AG10803 (cell line): ENCODE results near the gene TRIP13.

Source experiments
- DNase-seq: peaks from one replicate; pipeline ENCODE4 v3.0.0; 2010; ENCODE audit warnings: low read depth
- H3K4me3 ChIP-seq: 2 replicates; pipeline ENCODE4 v1.5.1; 2011; ENCODE audit warnings: mild to moderate bottlenecking, low read length, control low read depth
- CTCF ChIP-seq: conservative IDR thresholded peaks from 2 replicates; pipeline ENCODE4 v1.5.1; 2011; ENCODE audit warnings: mild to moderate bottlenecking, low read length, control low read depth, inconsistent platforms

Gene TRIP13

GRCh38 chr5:961002-961710 lies 68.5 kb downstream of the TRIP13 start:
- TF ChIP-seq CTCF, result no peak
- DNase-seq, result no peak
- H3K4me3 ChIP-seq, result no peak overlapping the region

GRCh38 chr5:961711-962240 lies 69.1 kb downstream of the TRIP13 start:
- no peak for DNase-seq
- H3K4me3 ChIP-seq, result no peak overlapping the region
- no peak for TF ChIP-seq CTCF

GRCh38 chr5:962386-962785 lies 69.7 kb downstream of the TRIP13 start:
- DNase-seq, result no peak
- no peak overlapping the region for H3K4me3 ChIP-seq
- no peak for TF ChIP-seq CTCF

- H3K4me3 ChIP-seq, result no peak overlapping the region
- no peak for TF ChIP-seq CTCF
- DNase-seq, result no peak
Measured at GRCh38 chr5:962801-963200, 70.1 kb downstream of the TRIP13 start.

GRCh38 chr5:963310-963672 lies 70.6 kb downstream of the TRIP13 start:
- no peak overlapping the region for H3K4me3 ChIP-seq
- no peak for TF ChIP-seq CTCF
- no peak for DNase-seq

GRCh38 chr5:963673-964531 lies 71.2 kb downstream of the TRIP13 start:
- peak overlapping the region; percentile 9 for H3K4me3 ChIP-seq
- no peak for TF ChIP-seq CTCF
- DNase-seq, result peak; percentile 86

GRCh38 chr5:964821-965220 lies 72.1 kb downstream of the TRIP13 start:
- no peak overlapping the region for H3K4me3 ChIP-seq
- no peak for DNase-seq
- no peak for TF ChIP-seq CTCF
